Medulla oblongata (tissue), 1 donor: ENCODE results near the gene PPP1R9A.

Source experiments
- DNase-seq: peaks from one replicate; pipeline ENCODE4 v3.0.0-alpha.2; 2015; ENCODE audit errors: extremely low spot score

PPP1R9A gene

GRCh38 chr7:95262875-95263274 lies 355.5 kb downstream of the PPP1R9A start:
- no peak for DNase-seq

- DNase-seq, result no peak
These were observed 356.5 kb downstream of the PPP1R9A start for GRCh38 chr7:95263785-95264362.

- DNase-seq, result no peak
These were observed 357.0 kb downstream of the PPP1R9A start for GRCh38 chr7:95264363-95264891.

- DNase-seq, result no peak
These were observed 358.2 kb downstream of the PPP1R9A start for GRCh38 chr7:95265634-95266033.

- DNase-seq, result no peak
These were observed 360.4 kb downstream of the PPP1R9A start for GRCh38 chr7:95267754-95268153.

GRCh38 chr7:95269640-95270039 lies 362.2 kb downstream of the PPP1R9A start:
- no peak for DNase-seq

GRCh38 chr7:95276114-95276513 lies 368.7 kb downstream of the PPP1R9A start:
- DNase-seq, result no peak

- no peak for DNase-seq
These were observed 372.0 kb downstream of the PPP1R9A start for GRCh38 chr7:95279417-95279816.

GRCh38 chr7:95286096-95286495 lies 378.7 kb downstream of the PPP1R9A start:
- DNase-seq, result no peak

GRCh38 chr7:95290166-95290830 lies 382.9 kb downstream of the PPP1R9A start:
- DNase-seq, result no peak

GRCh38 chr7:95295397-95295796 lies 388.0 kb downstream of the PPP1R9A start:
- no peak for DNase-seq

GRCh38 chr7:95296456-95296855 lies 389.1 kb downstream of the PPP1R9A start:
- no peak for DNase-seq

- DNase-seq, result no peak
These were observed 389.6 kb downstream of the PPP1R9A start for GRCh38 chr7:95297041-95297440.

GRCh38 chr7:95298091-95298490 lies 390.7 kb downstream of the PPP1R9A start:
- DNase-seq, result no peak

GRCh38 chr7:95303013-95303905 lies 395.9 kb downstream of the PPP1R9A start:
- no peak for DNase-seq

GRCh38 chr7:95304990-95305389 lies 397.6 kb downstream of the PPP1R9A start:
- no peak for DNase-seq

- DNase-seq, result no peak
These were observed 402.6 kb downstream of the PPP1R9A start for GRCh38 chr7:95309951-95310350.

GRCh38 chr7:95311389-95311788 lies 404.0 kb downstream of the PPP1R9A start:
- DNase-seq, result no peak

- DNase-seq, result no peak
These were observed 405.2 kb downstream of the PPP1R9A start for GRCh38 chr7:95312561-95312960.

- peak; percentile 8 for DNase-seq
These were observed 409.2 kb downstream of the PPP1R9A start for GRCh38 chr7:95316588-95316987.

- DNase-seq, result no peak
These were observed 410.2 kb downstream of the PPP1R9A start for GRCh38 chr7:95317546-95317945.

GRCh38 chr7:95317966-95318365 lies 410.6 kb downstream of the PPP1R9A start:
- no peak for DNase-seq
